GM21619 (cell line): ENCODE results near the gene CNIH1.
"Not testable (repeated sequence)": the region's sequence is repeated elsewhere in the genome, so short reads cannot be mapped to it uniquely, and the experiment has no call there.

ENCODE experiments used
- ATAC-seq: cut with Tn5 transposase; IDR thresholded peaks from one replicate; pipeline ENCODE4 v1.9.1; 2021; ENCODE audit not compliant: unreplicated experiment

CNIH1 gene

GRCh38 chr14:54387328-54387727 lies 53.8 kb downstream of the CNIH1 start:
- ATAC-seq = no peak

- ATAC-seq = no peak
These were observed 55.6 kb downstream of the CNIH1 start for GRCh38 chr14:54385556-54385955.

GRCh38 chr14:54383835-54384234 lies 57.3 kb downstream of the CNIH1 start:
- ATAC-seq = no peak

GRCh38 chr14:54381821-54382220 lies 59.4 kb downstream of the CNIH1 start:
- no peak for ATAC-seq

GRCh38 chr14:54380558-54380957 lies 60.6 kb downstream of the CNIH1 start:
- ATAC-seq = not testable (repeated sequence)

- ATAC-seq = not testable (repeated sequence)
These were observed 62.3 kb downstream of the CNIH1 start for GRCh38 chr14:54378893-54379292.

- ATAC-seq = no peak
These were observed 63.7 kb downstream of the CNIH1 start for GRCh38 chr14:54377501-54377900.

- no peak for ATAC-seq
These were observed 66.9 kb downstream of the CNIH1 start for GRCh38 chr14:54374117-54374884.
